ENCODE data around the gene HCRTR2. TPM values are rescaled to one million over a fixed set of nuclear protein-coding genes. Genes with fewer than 3 reads are reported as not detected.

The HCRTR2 gene
- total RNA-seq, 4 donors from 2014 or later: not detected

DNA sequence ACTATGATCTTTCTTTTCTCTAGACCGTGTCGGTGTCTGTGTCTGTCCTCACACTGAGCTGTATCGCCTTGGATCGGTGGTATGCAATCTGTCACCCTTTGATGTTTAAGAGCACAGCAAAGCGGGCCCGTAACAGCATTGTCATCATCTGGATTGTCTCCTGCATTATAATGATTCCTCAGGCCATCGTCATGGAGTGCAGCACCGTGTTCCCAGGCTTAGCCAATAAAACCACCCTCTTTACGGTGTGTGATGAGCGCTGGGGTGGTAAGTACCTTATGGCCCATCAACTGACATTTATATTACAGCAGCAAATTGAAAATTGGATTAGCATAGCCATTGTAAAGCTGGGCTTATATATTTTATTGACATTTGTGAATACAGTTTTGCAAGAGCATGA, 80.8 kb downstream of the HCRTR2 start:
- H3K36me3 ChIP-seq: no peaks in the 10 kb centered on the region
- no peaks in the 10 kb centered on the region for H3K27me3 ChIP-seq
- TF ChIP-seq, protein P1, sequence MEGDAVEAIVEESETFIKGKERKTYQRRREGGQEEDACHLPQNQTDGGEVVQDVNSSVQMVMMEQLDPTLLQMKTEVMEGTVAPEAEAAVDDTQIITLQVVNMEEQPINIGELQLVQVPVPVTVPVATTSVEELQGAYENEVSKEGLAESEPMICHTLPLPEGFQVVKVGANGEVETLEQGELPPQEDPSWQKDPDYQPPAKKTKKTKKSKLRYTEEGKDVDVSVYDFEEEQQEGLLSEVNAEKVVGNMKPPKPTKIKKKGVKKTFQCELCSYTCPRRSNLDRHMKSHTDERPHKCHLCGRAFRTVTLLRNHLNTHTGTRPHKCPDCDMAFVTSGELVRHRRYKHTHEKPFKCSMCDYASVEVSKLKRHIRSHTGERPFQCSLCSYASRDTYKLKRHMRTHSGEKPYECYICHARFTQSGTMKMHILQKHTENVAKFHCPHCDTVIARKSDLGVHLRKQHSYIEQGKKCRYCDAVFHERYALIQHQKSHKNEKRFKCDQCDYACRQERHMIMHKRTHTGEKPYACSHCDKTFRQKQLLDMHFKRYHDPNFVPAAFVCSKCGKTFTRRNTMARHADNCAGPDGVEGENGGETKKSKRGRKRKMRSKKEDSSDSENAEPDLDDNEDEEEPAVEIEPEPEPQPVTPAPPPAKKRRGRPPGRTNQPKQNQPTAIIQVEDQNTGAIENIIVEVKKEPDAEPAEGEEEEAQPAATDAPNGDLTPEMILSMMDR (IDR thresholded peaks at IDR 0.05): no peak
- no peak for TF ChIP-seq POLR2A (IDR thresholded peaks at IDR 0.05)
- TF ChIP-seq EP300 (IDR thresholded peaks at IDR 0.05; ENCODE audit: low read depth): no peak
- TF ChIP-seq POLR2AphosphoS5 (IDR thresholded peaks at IDR 0.05): no peak
- intact Hi-C loops (cut with DNase I; ENCODE audit: low total_unique reads) (no loop called here), in situ Hi-C loops (cut with MboI; ENCODE audit: low pct_ligation_motif_present in 1 of 4, low pct_unique_long_range_greater_than_20kb in 1 of 4, low sequenced_read_pairs in 3 of 4) (no loop called here)
- H3K9me3 ChIP-seq: no peaks in the 10 kb centered on the region
- 43 to 65% methylated on average over 5 to 10 of the region's 10 CpGs for WGBS, 2 donors (ENCODE audit: low coverage in 1 of 2)
- no peak overlapping the region for H3K4me3 ChIP-seq
- H3K27ac ChIP-seq: no peak overlapping the region
- H3K4me1 ChIP-seq: no peaks in the 10 kb centered on the region
- DNase-seq: no peak

DNA sequence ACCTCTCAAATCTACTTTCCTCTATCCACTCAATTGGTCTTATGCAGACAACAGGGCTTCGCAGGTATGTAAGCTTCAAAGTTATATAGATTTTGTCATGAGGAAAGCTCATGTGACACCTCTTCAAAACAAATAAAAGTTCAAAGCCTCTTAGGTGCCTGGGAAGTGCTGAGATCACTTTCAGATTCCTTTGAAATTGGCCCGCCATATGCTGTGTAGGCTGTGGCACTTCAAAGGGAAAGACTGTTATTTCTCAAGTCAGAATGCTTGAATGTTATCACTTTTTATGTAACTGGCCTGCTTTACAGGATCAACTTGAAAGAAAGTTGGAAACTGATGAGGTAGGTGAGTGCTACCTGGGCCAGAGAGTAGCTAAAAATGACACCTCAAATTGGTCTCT, 85.9 kb downstream of the HCRTR2 start:
- intact Hi-C loops (cut with DNase I; ENCODE audit: low total_unique reads) (no loop called here), in situ Hi-C loops (cut with MboI; ENCODE audit: low pct_ligation_motif_present in 1 of 4, low pct_unique_long_range_greater_than_20kb in 1 of 4, low sequenced_read_pairs in 3 of 4) (no loop called here)
- no peak overlapping the region for H3K27ac ChIP-seq
- no peaks in the 10 kb centered on the region for H3K27me3 ChIP-seq
- TF ChIP-seq POLR2A (IDR thresholded peaks at IDR 0.05) (no peak), POLR2AphosphoS5 (IDR thresholded peaks at IDR 0.05) (no peak), EP300 (IDR thresholded peaks at IDR 0.05; ENCODE audit: low read depth) (no peak)
- TF ChIP-seq, protein P1 (IDR thresholded peaks at IDR 0.05): no peak
- H3K36me3 ChIP-seq: no peaks in the 10 kb centered on the region
- no peaks in the 10 kb centered on the region for H3K9me3 ChIP-seq
- H3K4me1 ChIP-seq: no peaks in the 10 kb centered on the region
- DNase-seq: no peak
- H3K4me3 ChIP-seq: no peak overlapping the region
- WGBS, 2 donors (ENCODE audit: low coverage in 1 of 2): 43 to 62% methylated on average over 1 to 2 of the region's 2 CpGs

DNA sequence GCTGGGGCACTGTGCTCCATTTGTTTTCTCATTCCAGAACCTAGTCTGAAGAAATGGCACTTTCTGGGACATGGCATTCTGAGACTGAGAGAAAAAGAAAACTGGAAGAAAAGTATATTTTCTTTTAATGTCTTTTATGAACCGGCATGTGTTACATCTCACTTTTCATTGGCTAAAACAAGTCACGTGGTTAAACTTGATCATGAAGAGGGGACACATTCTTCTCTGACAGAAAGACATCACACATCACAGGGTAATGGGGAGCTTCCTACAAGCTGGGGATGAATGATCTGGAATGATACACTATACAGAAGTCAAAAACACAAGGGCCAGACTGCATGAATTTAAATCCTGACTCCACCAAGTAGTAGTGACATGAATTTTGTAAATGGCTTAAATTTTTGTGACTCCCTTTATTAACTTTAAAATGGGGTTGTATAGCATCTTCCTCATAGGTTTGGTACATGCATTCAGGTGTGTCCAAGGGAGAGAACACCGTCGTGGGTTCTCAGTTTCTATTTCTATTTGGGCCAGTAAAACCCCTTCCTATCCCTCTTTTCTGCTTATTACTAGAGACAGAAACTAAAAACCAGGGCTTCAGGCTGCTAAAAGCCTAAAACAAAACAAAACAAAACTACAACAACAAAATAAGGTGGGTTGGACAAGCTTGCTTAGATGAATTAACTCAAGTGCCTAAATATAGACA, 91.2 kb downstream of the HCRTR2 start:
- H3K36me3 ChIP-seq: no peaks in the 10 kb centered on the region
- in situ Hi-C loops (cut with MboI; ENCODE audit: low pct_ligation_motif_present in 1 of 4, low pct_unique_long_range_greater_than_20kb in 1 of 4, low sequenced_read_pairs in 3 of 4): no loop called here

DNA sequence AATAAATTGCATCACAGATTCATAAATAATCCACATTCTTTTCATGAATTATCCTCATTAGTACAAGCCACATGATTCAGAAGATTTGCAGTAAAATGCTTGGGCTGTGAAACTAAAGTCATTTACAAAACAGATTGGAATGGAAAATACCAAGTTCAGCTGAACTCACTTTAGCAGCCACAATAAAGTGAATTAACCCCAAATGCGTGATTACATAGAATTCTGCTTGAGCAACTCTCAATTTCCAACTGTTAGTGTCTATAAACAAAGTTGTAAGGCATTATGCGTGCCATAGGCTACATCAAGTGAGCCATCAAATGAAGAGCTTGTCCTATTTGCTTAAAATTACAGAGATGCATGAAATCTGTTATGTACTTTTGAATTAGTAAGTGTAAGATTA, 92.6 kb downstream of the HCRTR2 start:
- Histone ChIP-seq H3K4me1 (no peaks in the 10 kb centered on the region), H3K36me3 (no peaks in the 10 kb centered on the region), H3K9me3 (no peaks in the 10 kb centered on the region), H3K27me3 (no peaks in the 10 kb centered on the region), H3K4me3 (no peak overlapping the region), H3K27ac (no peak overlapping the region)
- whole genome bisulfite sequencing, 2 donors (ENCODE audit: low coverage in 1 of 2): 70 to 76% methylated on average over 2 of the region's 2 CpGs
- intact Hi-C loops (cut with DNase I; ENCODE audit: low total_unique reads): no loop called here
- DNase-seq: no peak
- in situ Hi-C loops (cut with MboI; ENCODE audit: low pct_ligation_motif_present in 1 of 4, low pct_unique_long_range_greater_than_20kb in 1 of 4, low sequenced_read_pairs in 3 of 4): no loop called here
- no peak for TF ChIP-seq POLR2A (IDR thresholded peaks at IDR 0.05)
- TF ChIP-seq EP300 (IDR thresholded peaks at IDR 0.05; ENCODE audit: low read depth): no peak
- TF ChIP-seq POLR2AphosphoS5 (IDR thresholded peaks at IDR 0.05): no peak
- TF ChIP-seq, protein P1 (IDR thresholded peaks at IDR 0.05): no peak

More for the DNA sequence above, 91.2 kb downstream of the HCRTR2 start:
- no peaks in the 10 kb centered on the region for H3K4me1 ChIP-seq
- H3K9me3 ChIP-seq: no peaks in the 10 kb centered on the region
- TF ChIP-seq POLR2A (IDR thresholded peaks at IDR 0.05): no peak
- no peak for TF ChIP-seq EP300 (IDR thresholded peaks at IDR 0.05; ENCODE audit: low read depth)
- TF ChIP-seq, protein P1 (IDR thresholded peaks at IDR 0.05): no peak
- no peak for TF ChIP-seq POLR2AphosphoS5 (IDR thresholded peaks at IDR 0.05)
- H3K4me3 ChIP-seq: no peak overlapping the region
- 73 to 75% methylated on average over 4 of the region's 4 CpGs for WGBS, 2 donors (ENCODE audit: low coverage in 1 of 2)
- H3K27me3 ChIP-seq: no peaks in the 10 kb centered on the region
- intact Hi-C loops (cut with DNase I; ENCODE audit: low total_unique reads): no loop called here
- no peak overlapping the region for H3K27ac ChIP-seq
- DNase-seq: no peak

Data from transverse colon (tissue), 4 donors.